Measurements from ENCODE around the gene PAM. TPM values are rescaled to one million over a fixed set of nuclear protein-coding genes. Genes with fewer than 3 reads are reported as not detected.

Gene PAM
- total RNA-seq, 1 donor from 2014 or later, result 135 TPM

GRCh38 chr5:102921341-102922044, 166.4 kb downstream of the PAM start:
- Mint-ChIP-seq H3K4me3 (no peak overlapping the region), H3K9me3 (no peaks in the 10 kb centered on the region), H3K36me3 (no peaks in the 10 kb centered on the region), H3K27ac (no peak overlapping the region), H3K27me3 (no peaks in the 10 kb centered on the region), H3K4me1 (ENCODE audit: unreplicated experiment) (peaks cover 12% of the 10 kb centered on the region)
- DNase-seq (ENCODE audit: extremely low spot score, unreplicated experiment), result no peak
- TF ChIP-seq CTCF (conservative IDR thresholded peaks at IDR 0.05), result no peak

GRCh38 chr5:102922111-102922720, 167.1 kb downstream of the PAM start:
- Mint-ChIP-seq H3K4me1 (ENCODE audit: unreplicated experiment) (peaks cover 12% of the 10 kb centered on the region), H3K4me3 (no peak overlapping the region), H3K27me3 (no peaks in the 10 kb centered on the region), H3K36me3 (peaks cover 6% of the 10 kb centered on the region), H3K27ac (no peak overlapping the region), H3K9me3 (no peaks in the 10 kb centered on the region)
- no peak for DNase-seq (ENCODE audit: extremely low spot score, unreplicated experiment)
- no peak for TF ChIP-seq CTCF (conservative IDR thresholded peaks at IDR 0.05)

GRCh38 chr5:102922799-102923477, 167.8 kb downstream of the PAM start:
- TF ChIP-seq CTCF (conservative IDR thresholded peaks at IDR 0.05), result no peak

GRCh38 chr5:102924963-102925362, 169.9 kb downstream of the PAM start:
- DNase-seq (ENCODE audit: extremely low spot score, unreplicated experiment), result no peak
- Mint-ChIP-seq H3K27me3 (no peaks in the 10 kb centered on the region), H3K4me1 (ENCODE audit: unreplicated experiment) (peaks cover 12% of the 10 kb centered on the region), H3K27ac (no peak overlapping the region), H3K9me3 (no peaks in the 10 kb centered on the region), H3K36me3 (peaks cover 7% of the 10 kb centered on the region), H3K4me3 (no peak overlapping the region)
- TF ChIP-seq CTCF (conservative IDR thresholded peaks at IDR 0.05), result no peak

More at GRCh38 chr5:102922799-102923477, 167.8 kb downstream of the PAM start:
- Mint-ChIP-seq H3K27ac (no peak overlapping the region), H3K27me3 (no peaks in the 10 kb centered on the region), H3K4me1 (ENCODE audit: unreplicated experiment) (peaks cover 12% of the 10 kb centered on the region), H3K9me3 (no peaks in the 10 kb centered on the region), H3K36me3 (peaks cover 6% of the 10 kb centered on the region), H3K4me3 (no peak overlapping the region)
- DNase-seq (ENCODE audit: extremely low spot score, unreplicated experiment), result no peak

- DNase-seq (ENCODE audit: extremely low spot score, unreplicated experiment), result no peak
- Mint-ChIP-seq H3K27ac (no peak overlapping the region), H3K4me3 (no peak overlapping the region), H3K27me3 (no peaks in the 10 kb centered on the region), H3K4me1 (ENCODE audit: unreplicated experiment) (peaks cover 12% of the 10 kb centered on the region), H3K9me3 (no peaks in the 10 kb centered on the region), H3K36me3 (peaks cover 11% of the 10 kb centered on the region)
- no peak for TF ChIP-seq CTCF (conservative IDR thresholded peaks at IDR 0.05)
Observed at GRCh38 chr5:102927007-102927406, 171.9 kb downstream of the PAM start.
